GM21515 (cell line): Measurements from ENCODE around the gene FBXL16.
"Not testable (repeated sequence)": the region's sequence is repeated elsewhere in the genome, so short reads cannot be mapped to it uniquely, and the experiment has no call there.

Experiments used
- ATAC-seq: cut with Tn5 transposase; IDR thresholded peaks from one replicate; pipeline ENCODE4 v1.9.1; 2021; ENCODE audit not compliant: unreplicated experiment

FBXL16 gene

DNA sequence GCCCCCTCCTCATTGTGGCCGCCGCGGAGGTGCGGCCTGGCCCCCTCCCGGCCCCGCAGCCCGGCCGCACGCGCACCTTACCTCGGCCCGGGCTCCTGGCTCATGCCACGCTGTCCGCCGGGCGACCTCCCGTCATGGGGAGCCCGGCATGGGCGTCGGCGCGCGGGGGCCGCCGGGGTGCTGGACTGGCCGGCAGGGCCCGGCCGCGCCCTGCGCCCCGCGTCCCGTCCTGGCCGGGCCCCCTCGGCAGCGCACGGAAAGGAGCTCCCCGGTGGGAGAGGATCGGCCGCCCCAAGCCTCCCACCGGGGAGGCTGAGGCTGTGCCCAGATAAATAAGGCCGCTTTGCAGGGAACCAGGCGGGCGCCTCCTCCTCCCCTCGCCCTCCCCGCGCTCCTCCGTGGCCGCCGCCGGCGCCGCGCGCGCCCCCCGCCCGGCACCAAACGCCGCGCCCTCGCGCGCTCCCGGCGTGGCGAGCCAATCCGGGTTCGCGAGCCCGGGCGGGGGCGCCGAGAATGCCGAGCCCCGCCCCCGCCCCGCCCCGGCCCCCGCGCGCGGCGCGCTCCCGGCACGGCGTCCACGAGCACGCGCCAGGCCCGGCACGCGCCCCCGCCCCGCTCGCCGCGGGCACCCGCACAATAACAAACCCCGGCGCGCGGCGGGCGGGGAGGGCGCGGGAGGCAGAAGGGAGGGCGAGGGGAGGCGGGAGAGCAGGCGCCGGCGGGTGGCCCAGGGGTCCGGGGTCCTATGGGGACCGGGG is at the start of gene FBXL16:
Gene FBXL16 (minus strand): TSS at position 371 of the 758 bp plus-strand sequence. CDS start 8,396 bp downstream, outside the sequence.
- ATAC-seq: no peak

- ATAC-seq: no peak
Observed at GRCh38 chr16:754656-755055, 49.1 kb upstream of the FBXL16 start.

GRCh38 chr16:754121-754607 is 48.6 kb upstream of the FBXL16 start:
- ATAC-seq: not testable (repeated sequence)

GRCh38 chr16:752007-752312 is 46.4 kb upstream of the FBXL16 start:
- no peak for ATAC-seq

DNA sequence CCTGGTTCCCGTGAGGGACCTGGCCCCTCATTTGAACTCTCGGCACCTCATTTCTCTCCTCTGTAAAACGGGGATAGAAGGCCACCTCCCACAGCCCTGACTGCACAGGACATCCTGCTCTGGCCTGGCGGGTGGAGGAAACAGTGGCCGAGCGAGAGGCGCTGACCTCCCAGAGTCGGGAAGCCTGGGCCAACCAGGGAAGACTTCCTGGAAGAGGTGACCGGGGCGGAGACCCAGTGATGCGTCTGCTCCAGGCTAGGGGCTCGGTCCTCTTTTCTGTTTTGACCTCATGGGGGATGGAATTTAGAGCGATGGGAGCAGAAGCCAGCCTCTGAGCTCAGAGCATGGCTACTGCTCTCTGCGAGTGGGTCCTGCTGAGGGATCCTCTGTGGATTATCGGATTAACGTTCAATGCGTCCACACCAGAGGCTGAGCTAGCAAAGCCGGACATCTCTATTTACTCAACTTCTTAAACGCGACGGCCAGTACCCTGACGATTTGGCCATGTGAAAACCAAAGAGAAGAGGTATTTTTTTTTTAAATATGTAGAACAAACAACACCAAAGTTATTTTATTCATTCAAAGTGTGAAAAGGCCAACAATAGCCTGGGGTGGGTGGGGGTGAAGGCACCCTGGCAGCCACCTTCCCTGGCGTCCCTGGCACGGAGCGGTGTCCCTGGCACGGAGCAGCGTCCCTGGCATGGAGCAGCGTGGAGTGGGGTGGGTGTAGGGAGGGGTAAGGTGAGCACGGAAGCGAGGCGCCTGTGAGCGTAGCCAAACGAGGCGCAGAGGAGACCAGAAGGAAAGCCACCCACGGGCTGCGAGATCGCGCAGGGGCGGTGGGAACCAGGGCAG is 45.8 kb upstream of the FBXL16 start:
- no peak for ATAC-seq

DNA sequence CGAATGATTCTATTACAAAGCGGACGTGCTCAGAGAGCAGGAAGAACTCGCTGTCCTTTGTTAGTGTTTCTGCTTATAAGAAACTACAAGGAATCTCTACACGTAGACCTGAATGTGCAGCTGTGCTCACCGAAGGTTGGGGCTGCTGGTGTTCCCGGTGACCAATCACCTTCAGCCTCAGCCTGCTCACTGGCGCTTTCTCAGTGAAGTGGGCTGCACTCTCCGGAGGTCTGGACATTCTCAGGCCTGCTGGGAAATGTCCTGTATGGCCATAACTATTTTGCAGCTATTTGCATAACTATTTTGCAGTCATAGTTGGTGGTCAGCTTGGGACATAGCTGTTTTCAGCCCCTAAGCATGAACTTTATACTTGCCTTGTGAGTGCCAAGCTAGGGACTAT is 44.9 kb upstream of the FBXL16 start:
- no peak for ATAC-seq

GRCh38 chr16:749010-749409 is 43.4 kb upstream of the FBXL16 start:
- ATAC-seq: no peak

GRCh38 chr16:747978-748746 is 42.6 kb upstream of the FBXL16 start:
- ATAC-seq: no peak

DNA sequence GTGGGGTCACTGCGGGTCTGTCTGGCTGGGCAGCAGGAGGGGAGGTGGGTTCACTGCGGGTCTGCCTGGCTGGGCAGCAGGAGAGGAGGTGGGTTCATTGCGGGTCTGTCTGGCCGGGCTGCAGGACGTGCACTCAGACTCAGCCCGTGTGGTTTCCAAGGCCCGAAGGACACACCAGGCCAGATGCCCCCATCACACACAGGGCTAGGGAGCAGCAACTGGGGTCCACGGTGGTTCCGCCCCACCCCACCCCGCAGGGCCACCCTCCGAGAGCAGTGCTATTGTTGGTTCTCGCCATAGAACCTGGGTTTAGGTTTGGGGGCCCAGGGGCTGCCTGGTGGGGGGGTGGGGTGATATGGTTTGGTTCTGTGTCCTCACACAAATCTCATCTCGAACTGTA is 41.0 kb upstream of the FBXL16 start:
- ATAC-seq: no peak

GRCh38 chr16:745739-746138 is 40.1 kb upstream of the FBXL16 start:
- ATAC-seq: no peak

DNA sequence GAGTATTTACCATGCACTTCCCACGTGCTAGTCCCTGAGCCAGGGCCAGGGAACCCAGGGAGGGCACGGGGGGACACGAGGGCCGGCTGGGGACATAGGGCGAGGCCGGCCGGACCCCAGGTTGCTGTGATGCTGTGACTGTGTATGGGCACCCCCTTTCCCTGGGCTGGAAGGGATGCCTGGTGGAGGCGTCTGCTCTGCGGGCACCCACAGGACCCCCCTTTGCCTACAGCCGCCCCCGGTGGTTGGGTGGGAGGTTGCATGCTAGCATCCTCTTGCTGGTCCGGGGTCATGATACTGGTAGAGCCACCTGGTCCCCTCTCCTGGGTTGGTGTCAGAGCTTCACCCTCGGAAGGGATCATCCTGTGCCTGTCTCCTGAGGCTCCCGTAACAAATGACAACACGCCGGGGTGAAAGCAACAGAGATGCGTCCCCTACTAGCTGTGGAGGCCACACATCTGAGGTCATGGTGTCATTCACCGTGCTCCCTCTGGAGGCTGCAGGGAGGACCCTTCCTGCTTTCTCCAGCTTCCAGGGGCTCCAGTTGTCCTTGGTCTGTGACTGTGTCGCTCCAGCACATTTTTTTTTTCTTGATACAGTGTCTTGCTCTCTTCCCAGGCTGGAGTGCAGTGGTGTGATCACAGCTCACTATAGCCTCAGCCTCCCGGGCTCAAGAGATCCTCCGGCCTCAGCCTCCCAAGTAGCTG is 38.3 kb upstream of the FBXL16 start:
- no peak for ATAC-seq

DNA sequence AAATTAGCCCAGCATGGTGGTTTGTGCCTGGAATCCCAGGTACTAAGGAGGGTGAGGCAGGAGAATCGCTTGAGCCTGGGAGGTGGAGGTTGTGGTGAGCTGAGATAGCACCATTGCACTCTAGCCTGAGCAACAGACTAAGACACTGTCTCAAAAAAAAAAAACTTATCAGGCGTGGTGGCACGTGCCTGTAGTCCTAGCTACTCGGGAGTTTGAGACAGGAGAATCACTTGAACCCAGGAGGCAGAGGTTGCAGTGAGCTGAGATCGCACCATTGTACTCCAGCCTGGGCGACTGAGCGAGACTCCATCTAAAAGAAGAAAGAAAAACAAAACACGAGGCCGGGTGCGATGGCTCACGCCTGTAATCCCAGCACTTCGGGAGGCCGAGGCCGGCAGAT is 37.3 kb upstream of the FBXL16 start:
- not testable (repeated sequence) for ATAC-seq

GRCh38 chr16:741986-742629 is 36.5 kb upstream of the FBXL16 start:
- no peak for ATAC-seq

- ATAC-seq: peak; percentile 67
Observed at GRCh38 chr16:740764-741505, 35.3 kb upstream of the FBXL16 start, which contains the start of gene CIAO3. CIAO3 (minus strand) TSS chr16:740997; CDS start chr16:740985, 12 bp downstream.

- ATAC-seq: peak; percentile 3
Observed at GRCh38 chr16:740459-740763, 34.8 kb upstream of the FBXL16 start.

DNA sequence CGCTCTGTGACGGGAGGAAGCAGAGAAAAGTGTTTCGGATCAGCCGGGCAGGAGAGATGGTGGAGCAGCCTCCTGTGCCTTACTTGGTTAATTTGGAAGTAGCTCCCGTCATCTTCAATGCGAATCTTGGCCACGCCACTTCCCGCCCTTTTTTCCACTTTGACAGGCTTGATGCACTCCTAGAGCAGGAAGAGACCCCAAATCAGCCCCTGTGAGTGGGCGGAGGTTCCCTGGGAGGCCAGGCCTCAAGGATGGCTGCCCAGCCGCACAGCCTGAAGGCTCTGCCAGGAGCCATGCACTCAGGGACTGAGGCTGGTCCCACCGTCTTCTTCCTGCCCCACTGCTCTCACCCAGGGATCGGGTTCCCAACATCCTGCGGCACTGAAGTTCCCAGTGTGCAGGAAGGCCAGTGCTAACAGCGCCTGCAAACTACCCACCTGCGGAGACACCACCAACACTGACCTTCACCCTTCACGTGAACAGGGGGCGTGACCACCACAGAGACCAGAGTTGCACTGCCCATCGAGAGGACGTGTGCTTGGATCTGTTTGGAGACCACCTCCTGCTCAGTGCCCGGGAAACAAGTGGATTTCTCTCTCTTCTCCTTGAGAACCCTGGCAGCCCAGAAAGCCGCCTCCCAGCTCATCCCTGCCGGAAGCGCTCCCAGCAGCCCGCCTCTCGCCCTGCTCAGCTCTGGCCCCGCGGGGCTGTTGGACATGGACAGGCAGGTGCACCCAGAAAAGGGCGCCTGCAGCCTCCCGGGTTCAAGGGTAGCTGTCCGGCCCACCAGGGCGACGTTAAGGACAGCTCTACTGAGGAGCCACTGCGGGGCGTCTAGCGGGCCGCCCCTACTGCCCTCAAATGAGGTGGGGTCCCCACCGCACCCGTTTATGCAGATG is 34.2 kb upstream of the FBXL16 start:
- ATAC-seq: no peak

DNA sequence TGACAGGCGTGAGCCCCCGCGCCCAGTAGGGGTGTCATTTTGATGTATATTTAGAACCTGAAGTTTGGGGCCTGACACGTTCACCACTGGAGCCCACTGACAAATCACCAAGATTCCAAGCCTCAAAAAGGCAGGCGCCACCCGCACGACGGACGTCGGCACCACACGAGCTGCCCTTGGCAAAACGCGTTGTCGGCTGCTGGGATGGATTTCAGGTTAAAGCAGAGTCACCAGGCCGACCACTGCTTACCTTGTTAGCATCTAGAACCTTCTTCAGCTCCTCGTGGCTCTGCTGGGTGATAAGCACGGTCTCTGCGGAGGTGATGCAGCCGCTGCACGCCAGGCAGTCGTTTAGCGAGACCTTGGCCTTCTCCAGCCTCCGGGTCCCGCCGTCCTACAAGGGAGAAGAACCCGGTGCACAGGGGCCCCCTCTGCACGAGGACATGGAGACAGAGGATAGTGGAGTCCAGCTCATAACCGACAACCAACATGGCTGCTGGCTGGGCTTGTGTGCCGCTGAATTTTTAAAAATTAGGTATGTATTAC is 31.4 kb upstream of the FBXL16 start:
- no peak for ATAC-seq

- ATAC-seq: no peak
Observed at GRCh38 chr16:735982-736453, 30.4 kb upstream of the FBXL16 start.
